A549 (cell line): ENCODE results near the gene CAMTA1. TPM values are rescaled to one million over a fixed set of nuclear protein-coding genes. Genes with fewer than 3 reads are reported as not detected.

ENCODE experiments used
- ATAC-seq, 2 experiments: fragments of 200-7000 bp in 1 of 2; fragments of >200 bp in 1 of 2; cut with Nextera tagmentation in 1 of 2; cut with Tn5 transposase in 1 of 2; 3 replicates each; pipeline versions ENCODE4 v1.8.0 to v1.9.1; 2018 to 2020; ENCODE audit warnings: mild to moderate bottlenecking in 1 of 2, moderate library complexity in 1 of 2
- CTCF ChIA-PET: fragments of 300-600 bp; sonication (Branson Sonifier 250); formaldehyde crosslinking; extraction: SDS; loops from one replicate; lab custom pipeline; 2021; ENCODE audit warnings: antibody characterized with exemption, inconsistent platforms; lab: Yijun Ruan, JAX
- POLR2A ChIA-PET: fragments of 350-600 bp; formaldehyde crosslinking; extraction: SDS; loops from one replicate; lab custom pipeline; 2021; ENCODE audit warnings: antibody characterized with exemption, inconsistent platforms; lab: Yijun Ruan, JAX
- DNase-seq, 2 experiments: peaks; one replicate each; pipeline versions ENCODE4 v3.0.0 to v3.0.0-alpha.2; 2011 to 2016; ENCODE audit warnings: low read depth in 1 of 2, low spot score in 1 of 2
- FAIRE-seq: peaks from 2 replicates; lab custom pipeline; 2011; peaks lifted over from hg19 to GRCh38; lab: Jason Lieb, UNC
- H3K27ac ChIP-seq, 2 experiments: fragments of >200 bp; sonication (Bioruptor Twin); formaldehyde crosslinking; 3 replicates each; pipeline ENCODE4 v1.5.1; 2016 to 2017
- H3K4me1 ChIP-seq: fragments of >200 bp; sonication (Bioruptor Twin); formaldehyde crosslinking; 3 replicates; pipeline ENCODE4 v1.6.1; 2016
- H3K4me2 ChIP-seq: fragments of >200 bp; sonication (Bioruptor Twin); formaldehyde crosslinking; 3 replicates; pipeline ENCODE4 v1.6.1; 2016
- H3K4me3 ChIP-seq: fragments of >200 bp; sonication (Bioruptor Twin); formaldehyde crosslinking; 3 replicates; pipeline ENCODE4 v1.5.1; 2016
- H3K9me3 ChIP-seq: fragments of >200 bp; sonication (Bioruptor Twin); formaldehyde crosslinking; 3 replicates; pipeline ENCODE4 v1.6.1; 2016
- CEBPB ChIP-seq, 2 experiments: fragments of >200 bp in 1 of 2; sonication (Bioruptor Twin) in 1 of 2; formaldehyde crosslinking in 1 of 2; IDR thresholded peaks; 2 replicates each; pipeline ENCODE4 v1.6.1; 2012 to 2016
- CHD2 ChIP-seq: fragments of 150-350 bp; IDR thresholded peaks from 2 replicates; pipeline ENCODE4 v1.6.1; 2014; ENCODE audit warnings: low read length; ENCODE audit not compliant: partially characterized antibody
- EHF ChIP-seq: fragments of 250-450 bp; sonication (Bioruptor Pico); IDR thresholded peaks from 2 replicates; pipeline ENCODE4 v1.5.0; 2020; ENCODE audit warnings: mild to moderate bottlenecking
- FOXS1 ChIP-seq: fragments of 250-450 bp; sonication (Bioruptor Pico); IDR thresholded peaks from 2 replicates; pipeline ENCODE4 v1.5.0; 2020; ENCODE audit warnings: mild to moderate bottlenecking, moderate library complexity
- GATA3 ChIP-seq: IDR thresholded peaks from 2 replicates; pipeline ENCODE4 v1.6.1; 2012; ENCODE audit warnings: borderline replicate concordance
- HEYL ChIP-seq: fragments of 250-450 bp; sonication (Bioruptor Pico); IDR thresholded peaks from 2 replicates; pipeline ENCODE4 v1.8.0; 2021; ENCODE audit warnings: mild to moderate bottlenecking, moderate library complexity
- KDM5A ChIP-seq: fragments of 200-600 bp; sonication (generic); IDR thresholded peaks from 2 replicates; pipeline ENCODE4 v1.6.1; 2016; ENCODE audit warnings: antibody characterized with exemption, mild to moderate bottlenecking
- MYC ChIP-seq: IDR thresholded peaks from 2 replicates; pipeline ENCODE4 v1.6.1; 2012; ENCODE audit warnings: mild to moderate bottlenecking, inconsistent platforms, low read length, improper control_type of control experiment, borderline replicate concordance
- NPAS2 ChIP-seq: fragments of 250-450 bp; sonication (Bioruptor Pico); IDR thresholded peaks from 2 replicates; pipeline ENCODE4 v1.8.0; 2022; ENCODE audit warnings: mild to moderate bottlenecking, moderate library complexity, borderline replicate concordance
- PHF8 ChIP-seq: fragments of 200-600 bp; sonication (generic); IDR thresholded peaks from 2 replicates; pipeline ENCODE4 v1.6.1; 2016; ENCODE audit warnings: low read depth, mild to moderate bottlenecking, antibody characterized with exemption, moderate library complexity, borderline replicate concordance
- POLR2AphosphoS2 ChIP-seq: conservative IDR thresholded peaks from 2 replicates; pipeline ENCODE4 v1.6.1; 2012; ENCODE audit warnings: low read length, improper control_type of control experiment, inconsistent platforms
- RARB ChIP-seq: fragments of 250-450 bp; sonication (Bioruptor Pico); IDR thresholded peaks from 2 replicates; pipeline ENCODE4 v1.8.0; 2021; ENCODE audit warnings: mild to moderate bottlenecking, moderate library complexity
- RCOR1 ChIP-seq: fragments of 150-350 bp; IDR thresholded peaks from 2 replicates; pipeline ENCODE4 v1.6.1; 2014; ENCODE audit warnings: antibody characterized with exemption, low read length, low read depth
- SMC3 ChIP-seq: fragments of >200 bp; sonication (Bioruptor Twin); formaldehyde crosslinking; IDR thresholded peaks from 3 replicates; pipeline ENCODE4 v1.6.1; 2018; ENCODE audit warnings: inconsistent platforms
- SREBF2 ChIP-seq: fragments of 450-650 bp; IDR thresholded peaks from 2 replicates; pipeline ENCODE4 v1.6.1; 2014; ENCODE audit warnings: mild to moderate bottlenecking, moderate library complexity
- TP53 ChIP-seq: fragments of 250-450 bp; sonication (Bioruptor Pico); IDR thresholded peaks from 2 replicates; pipeline ENCODE4 v1.5.0; 2021; ENCODE audit warnings: mild to moderate bottlenecking, moderate library complexity
- ZC3H11A ChIP-seq: fragments of 450-650 bp; IDR thresholded peaks from 2 replicates; pipeline ENCODE4 v1.6.1; 2014; ENCODE audit warnings: antibody characterized with exemption, mild to moderate bottlenecking
- ZFP36 ChIP-seq: fragments of 450-650 bp; IDR thresholded peaks from 2 replicates; pipeline ENCODE4 v1.6.1; 2014; ENCODE audit warnings: borderline replicate concordance; ENCODE audit not compliant: partially characterized antibody
- ZNF302 ChIP-seq: fragments of 250-450 bp; sonication (Bioruptor Pico); IDR thresholded peaks from 2 replicates; pipeline ENCODE4 v1.9.0; 2021; ENCODE audit warnings: inconsistent platforms, mild to moderate bottlenecking, moderate library complexity
- WGBS: methylation state at CpG from one replicate; pipeline ENCODE4 v1.1.6; 2017; ENCODE audit errors: missing lambda C conversion rate; 5-methylcytosine and 5-hydroxymethylcytosine counted together
- polyA plus RNA-seq, 4 experiments: library from polyadenylated mRNA; depleted of rRNA in 3 of 4; stranded (reverse); fragments of >200 nt; fragmentation: RNase III in 1 of 4; extraction: RNeasy Plus Mini Kit Qiagen cat#74134 plus additional on column Dnase treatment in 1 of 4; gene quantifications; 2 replicates in 3 of 4; 3 replicates in 1 of 4; pipeline ENCODE4 v1.2.3, GENCODE V29; 2011 to 2017
- TF ChIP-seq, protein P1 (sequence below): IDR thresholded peaks from 2 replicates; pipeline ENCODE4 v1.6.1; 2012
- TF ChIP-seq, protein P2 (sequence below): IDR thresholded peaks from 2 replicates; pipeline ENCODE4 v1.6.1; 2012; ENCODE audit warnings: low read depth, borderline replicate concordance
- TF ChIP-seq, protein P3 (sequence below): fragments of 250-450 bp; sonication (Bioruptor Pico); IDR thresholded peaks from 2 replicates; pipeline ENCODE4 v1.5.0; 2020; ENCODE audit warnings: low read depth, mild to moderate bottlenecking, moderate library complexity
- TF ChIP-seq, protein P4 (sequence below): IDR thresholded peaks from 2 replicates; pipeline ENCODE4 v1.6.1; 2012

Gene CAMTA1
- polyA plus RNA-seq, 2 of the 4 experiments (the other 2 are of a cell fraction) = 58.8 to 75.0 TPM

DNA sequence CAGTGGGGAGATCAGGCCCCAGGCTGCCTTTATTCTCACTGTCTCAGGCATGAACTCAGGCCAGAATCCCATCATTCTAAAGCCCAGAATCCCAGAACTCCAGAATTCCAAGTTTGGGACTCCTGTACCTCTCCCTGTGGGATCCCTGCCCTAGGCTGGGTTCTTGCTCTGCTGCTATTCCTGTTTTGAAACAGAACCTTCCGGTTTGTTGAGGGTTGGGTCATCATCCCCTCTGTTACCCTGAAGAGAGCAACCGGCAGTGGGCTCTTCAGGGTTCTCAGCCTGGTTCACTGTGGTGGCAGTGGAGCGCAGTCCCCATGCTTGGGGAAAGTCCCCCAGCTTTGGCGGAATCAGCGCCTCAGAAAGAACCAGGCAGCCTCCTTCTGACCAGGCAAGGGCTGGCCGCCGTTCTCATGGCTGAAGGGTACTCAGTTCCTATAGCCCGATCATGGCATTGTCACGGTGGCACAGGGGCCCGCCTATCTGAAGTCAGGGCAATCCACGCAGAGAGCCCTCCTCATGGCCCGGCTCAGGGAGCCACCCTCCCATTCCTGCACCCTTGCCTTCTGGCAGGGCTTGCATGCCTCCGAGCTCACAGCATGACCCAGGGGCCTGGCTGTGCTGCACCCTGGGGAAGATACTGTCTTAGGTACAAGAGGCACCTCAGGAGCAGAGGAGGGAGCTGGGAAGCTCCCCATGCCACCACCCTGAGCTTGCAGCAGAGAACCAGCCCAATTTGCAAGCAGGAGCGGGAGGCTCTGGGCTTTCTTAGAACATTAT, 650.2 kb downstream of the CAMTA1 start:
- FAIRE-seq (no peak), DNase-seq (no peak), ATAC-seq (no peak)
- ChIA-PET POLR2A (no interaction called here), CTCF (interaction anchor here (1.0 kb wide), 1 partner anchor 9 kb away, joined by 3 read pairs; no protein-coding TSS in a partner anchor)
- WGBS = 91% methylated on average over 10 of the region's 14 CpGs
- peaks cover 4% of the 10 kb centered on the region; the same call in 1 of the 3 replicates for H3K9me3 ChIP-seq
- H3K4me3 ChIP-seq = no peak overlapping the region
- TF ChIP-seq, protein P1, sequence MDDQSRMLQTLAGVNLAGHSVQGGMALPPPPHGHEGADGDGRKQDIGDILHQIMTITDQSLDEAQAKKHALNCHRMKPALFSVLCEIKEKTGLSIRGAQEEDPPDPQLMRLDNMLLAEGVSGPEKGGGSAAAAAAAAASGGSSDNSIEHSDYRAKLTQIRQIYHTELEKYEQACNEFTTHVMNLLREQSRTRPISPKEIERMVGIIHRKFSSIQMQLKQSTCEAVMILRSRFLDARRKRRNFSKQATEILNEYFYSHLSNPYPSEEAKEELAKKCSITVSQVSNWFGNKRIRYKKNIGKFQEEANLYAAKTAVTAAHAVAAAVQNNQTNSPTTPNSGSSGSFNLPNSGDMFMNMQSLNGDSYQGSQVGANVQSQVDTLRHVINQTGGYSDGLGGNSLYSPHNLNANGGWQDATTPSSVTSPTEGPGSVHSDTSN = no peak
- TF ChIP-seq SREBF2 (no peak), HEYL (CRISPR knock-in tag) (no peak), POLR2AphosphoS2 (no peak), ZNF302 (CRISPR knock-in tag) (no peak), SMC3 (no peak), CEBPB (IDR thresholded peaks at IDR 0.05) (no peak), RCOR1 (no peak), RARB (CRISPR knock-in tag) (no peak), MYC (no peak), KDM5A (no peak), CHD2 (no peak), NPAS2 (no peak), ZFP36 (no peak)
- TF ChIP-seq, protein P2, sequence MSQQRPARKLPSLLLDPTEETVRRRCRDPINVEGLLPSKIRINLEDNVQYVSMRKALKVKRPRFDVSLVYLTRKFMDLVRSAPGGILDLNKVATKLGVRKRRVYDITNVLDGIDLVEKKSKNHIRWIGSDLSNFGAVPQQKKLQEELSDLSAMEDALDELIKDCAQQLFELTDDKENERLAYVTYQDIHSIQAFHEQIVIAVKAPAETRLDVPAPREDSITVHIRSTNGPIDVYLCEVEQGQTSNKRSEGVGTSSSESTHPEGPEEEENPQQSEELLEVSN = no peak
- TF ChIP-seq, protein P3, sequence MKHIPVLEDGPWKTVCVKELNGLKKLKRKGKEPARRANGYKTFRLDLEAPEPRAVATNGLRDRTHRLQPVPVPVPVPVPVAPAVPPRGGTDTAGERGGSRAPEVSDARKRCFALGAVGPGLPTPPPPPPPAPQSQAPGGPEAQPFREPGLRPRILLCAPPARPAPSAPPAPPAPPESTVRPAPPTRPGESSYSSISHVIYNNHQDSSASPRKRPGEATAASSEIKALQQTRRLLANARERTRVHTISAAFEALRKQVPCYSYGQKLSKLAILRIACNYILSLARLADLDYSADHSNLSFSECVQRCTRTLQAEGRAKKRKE (CRISPR knock-in tag) = no peak
- H3K27ac ChIP-seq = peak overlapping the region in 1 of 2 experiments; percentile 63; a peak in 1 of 6 replicates
- H3K4me2 ChIP-seq = no peak overlapping the region
- no peaks in the 10 kb centered on the region for H3K4me1 ChIP-seq

DNA sequence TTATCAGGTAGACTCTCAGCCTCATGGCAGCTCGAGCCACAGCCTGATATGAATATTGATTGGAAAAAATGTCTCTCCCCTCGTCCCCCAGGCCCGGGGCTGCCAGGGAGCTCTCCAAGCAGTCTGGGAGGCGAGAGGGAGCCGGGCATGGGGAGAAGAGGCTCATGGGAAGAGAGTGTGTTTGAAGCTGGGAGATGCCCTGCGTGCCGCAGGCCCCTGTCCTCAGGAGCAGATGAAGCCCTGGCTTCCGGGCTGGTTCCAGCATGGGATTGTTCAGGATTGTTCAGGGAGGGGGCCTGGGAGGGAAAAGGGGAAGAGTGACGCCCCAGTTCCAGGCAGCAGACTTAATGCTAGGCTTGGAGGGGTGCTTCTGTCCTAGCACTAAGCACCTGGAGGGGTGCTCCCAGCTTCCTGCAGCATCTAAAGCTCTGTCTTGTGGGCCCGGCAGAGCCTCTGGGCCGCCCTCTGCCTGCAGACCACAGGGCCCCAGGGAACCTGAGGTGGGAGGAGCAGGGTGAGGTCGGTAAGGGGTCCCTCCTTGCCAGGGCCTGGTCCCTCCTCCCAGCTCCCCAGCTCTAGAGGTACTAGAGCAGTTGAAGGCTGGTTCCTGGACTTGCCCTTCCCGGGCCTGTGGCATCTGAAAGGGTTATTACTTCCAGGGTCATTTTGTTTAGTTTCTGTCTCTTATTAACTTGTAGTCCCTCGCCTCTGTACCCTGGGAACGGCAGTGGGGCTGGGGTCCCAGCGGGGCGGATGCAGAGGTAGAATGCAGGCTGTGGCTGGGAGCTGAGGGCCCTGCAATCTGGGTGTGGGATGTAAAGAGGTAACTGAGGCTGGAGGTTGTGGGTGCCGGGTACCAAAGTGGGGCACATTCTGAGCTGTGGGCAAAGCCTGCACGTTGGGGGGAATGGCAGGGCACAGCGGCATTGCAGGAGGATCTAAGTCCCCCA, 651.1 kb downstream of the CAMTA1 start:
- ChIA-PET CTCF (interaction anchor here (0.7 kb wide), 1 partner anchor 17 kb away, joined by 3 read pairs; no protein-coding TSS in a partner anchor), POLR2A (no interaction called here)
- no peaks in the 10 kb centered on the region for H3K4me1 ChIP-seq
- TF ChIP-seq EHF (CRISPR knock-in tag) (no peak), KDM5A (no peak), MYC (no peak), TP53 (CRISPR knock-in tag) (no peak), GATA3 (no peak), RCOR1 (no peak), FOXS1 (CRISPR knock-in tag) (no peak), PHF8 (no peak), ZC3H11A (no peak), NPAS2 (no peak), POLR2AphosphoS2 (no peak), CEBPB (IDR thresholded peaks at IDR 0.05) (no peak)
- TF ChIP-seq, protein P1 = no peak
- TF ChIP-seq, protein P4, sequence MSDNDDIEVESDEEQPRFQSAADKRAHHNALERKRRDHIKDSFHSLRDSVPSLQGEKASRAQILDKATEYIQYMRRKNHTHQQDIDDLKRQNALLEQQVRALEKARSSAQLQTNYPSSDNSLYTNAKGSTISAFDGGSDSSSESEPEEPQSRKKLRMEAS = no peak
- peak overlapping the region in 1 of 2 experiments; percentile 63; a peak in 3 of 6 replicates for H3K27ac ChIP-seq
- no peak overlapping the region for H3K4me3 ChIP-seq
- FAIRE-seq (no peak), DNase-seq (no peak), ATAC-seq (no peak)
- peaks cover 4% of the 10 kb centered on the region; the same call in 1 of the 3 replicates for H3K9me3 ChIP-seq
- no peak overlapping the region for H3K4me2 ChIP-seq
- 84% methylated on average over 18 of the region's 20 CpGs for whole genome bisulfite sequencing
